RCC 7860 (cell line): ENCODE data around the gene AFAP1.
A peak's percentile ranks its signal among the peaks of the same experiment; 100 is the strongest.

Experiments
- DNase-seq: peaks from one replicate; pipeline ENCODE4 v3.0.0-alpha.2; 2015; ENCODE audit warnings: low spot score
- FAIRE-seq: peaks from 2 replicates; lab custom pipeline; 2012; peaks lifted over from hg19 to GRCh38; lab: Jason Lieb, UNC

The AFAP1 gene

GRCh38 chr4:7852568-7853185 lies 87.0 kb downstream of the AFAP1 start:
- peak; percentile 87 for DNase-seq
- FAIRE-seq = peak; percentile 33

- DNase-seq (no peak), FAIRE-seq (no peak)
Observed at GRCh38 chr4:7850489-7850888, 89.2 kb downstream of the AFAP1 start.

- DNase-seq (no peak), FAIRE-seq (no peak)
Observed at GRCh38 chr4:7847206-7847605, 92.5 kb downstream of the AFAP1 start.

- DNase-seq = no peak
- FAIRE-seq = no peak
Observed at GRCh38 chr4:7845493-7846128, 94.0 kb downstream of the AFAP1 start.

- DNase-seq = peak; percentile 82
- no peak for FAIRE-seq
Observed at GRCh38 chr4:7844594-7844991, 95.1 kb downstream of the AFAP1 start.

GRCh38 chr4:7843831-7844593 lies 95.6 kb downstream of the AFAP1 start:
- DNase-seq (peak; percentile 57), FAIRE-seq (no peak)

- peak; percentile 97 for DNase-seq
- peak; percentile 98 for FAIRE-seq
Observed at GRCh38 chr4:7842384-7843279, 97.0 kb downstream of the AFAP1 start.

GRCh38 chr4:7841894-7842293 lies 97.8 kb downstream of the AFAP1 start:
- FAIRE-seq (no peak), DNase-seq (no peak)

GRCh38 chr4:7841071-7841470 lies 98.6 kb downstream of the AFAP1 start:
- FAIRE-seq (no peak), DNase-seq (no peak)

- FAIRE-seq = no peak
- DNase-seq = no peak
Observed at GRCh38 chr4:7839856-7840255, 99.8 kb downstream of the AFAP1 start.

GRCh38 chr4:7838136-7838782 lies 101.4 kb downstream of the AFAP1 start:
- DNase-seq (no peak), FAIRE-seq (no peak)

GRCh38 chr4:7837597-7838135 lies 102.0 kb downstream of the AFAP1 start:
- no peak for FAIRE-seq
- no peak for DNase-seq

- no peak for FAIRE-seq
- no peak for DNase-seq
Observed at GRCh38 chr4:7831858-7832730, 107.6 kb downstream of the AFAP1 start.

- DNase-seq = no peak
- FAIRE-seq = no peak
Observed at GRCh38 chr4:7831330-7831729, 108.3 kb downstream of the AFAP1 start.

- FAIRE-seq (no peak), DNase-seq (no peak)
Observed at GRCh38 chr4:7830747-7831146, 108.9 kb downstream of the AFAP1 start.

- FAIRE-seq = no peak
- DNase-seq = no peak
Observed at GRCh38 chr4:7829652-7830580, 109.7 kb downstream of the AFAP1 start.

- DNase-seq (peak; percentile 5), FAIRE-seq (no peak)
Observed at GRCh38 chr4:7828793-7829301, 110.8 kb downstream of the AFAP1 start.
